HPDE6-E6E7 (cell line): ENCODE data around the gene CPT1C.
"Not testable (repeated sequence)": the region's sequence is repeated elsewhere in the genome, so short reads cannot be mapped to it uniquely, and the experiment has no call there.

ENCODE experiments used
- DNase-seq: peaks from one replicate; pipeline ENCODE4 v3.0.0; 2011; ENCODE audit warnings: missing footprints; ENCODE audit errors: extremely low spot score

CPT1C gene

GRCh38 chr19:49704888-49705642 is 14.1 kb downstream of the CPT1C start:
- DNase-seq = no peak

GRCh38 chr19:49705919-49706318 is 15.0 kb downstream of the CPT1C start:
- DNase-seq = no peak

GRCh38 chr19:49710372-49710951 is 19.5 kb downstream of the CPT1C start:
- DNase-seq = no peak

GRCh38 chr19:49712397-49712859 is 21.5 kb downstream of the CPT1C start:
- no peak for DNase-seq

GRCh38 chr19:49713236-49713845 is 22.4 kb downstream of the CPT1C start:
- DNase-seq = no peak

GRCh38 chr19:49716154-49716553 is 25.2 kb downstream of the CPT1C start:
- no peak for DNase-seq

- no peak for DNase-seq
Measured at GRCh38 chr19:49718511-49718910, 27.6 kb downstream of the CPT1C start.

- DNase-seq = no peak
Measured at GRCh38 chr19:49718991-49719390, 28.1 kb downstream of the CPT1C start.

GRCh38 chr19:49719420-49719819 is 28.5 kb downstream of the CPT1C start:
- not testable (repeated sequence) for DNase-seq

- no peak for DNase-seq
Measured at GRCh38 chr19:49727217-49728030, 36.5 kb downstream of the CPT1C start.

GRCh38 chr19:49730166-49730565 is 39.2 kb downstream of the CPT1C start:
- no peak for DNase-seq

GRCh38 chr19:49738268-49738667 is 47.4 kb downstream of the CPT1C start:
- no peak for DNase-seq

- no peak for DNase-seq
Measured at GRCh38 chr19:49739098-49739497, 48.2 kb downstream of the CPT1C start.

GRCh38 chr19:49739933-49740332 is 49.0 kb downstream of the CPT1C start:
- DNase-seq = no peak

- no peak for DNase-seq
Measured at GRCh38 chr19:49741210-49741844, 50.4 kb downstream of the CPT1C start.

- no peak for DNase-seq
Measured at GRCh38 chr19:49744946-49745381, 54.0 kb downstream of the CPT1C start.

- DNase-seq = no peak
Measured at GRCh38 chr19:49746206-49746958, 55.5 kb downstream of the CPT1C start.

GRCh38 chr19:49749055-49749716 is 58.3 kb downstream of the CPT1C start:
- no peak for DNase-seq

- DNase-seq = no peak
Measured at GRCh38 chr19:49749771-49750170, 58.9 kb downstream of the CPT1C start.

GRCh38 chr19:49752701-49753100 is 61.8 kb downstream of the CPT1C start:
- no peak for DNase-seq
